ENCODE results near the gene CYP4F12.

DNA sequence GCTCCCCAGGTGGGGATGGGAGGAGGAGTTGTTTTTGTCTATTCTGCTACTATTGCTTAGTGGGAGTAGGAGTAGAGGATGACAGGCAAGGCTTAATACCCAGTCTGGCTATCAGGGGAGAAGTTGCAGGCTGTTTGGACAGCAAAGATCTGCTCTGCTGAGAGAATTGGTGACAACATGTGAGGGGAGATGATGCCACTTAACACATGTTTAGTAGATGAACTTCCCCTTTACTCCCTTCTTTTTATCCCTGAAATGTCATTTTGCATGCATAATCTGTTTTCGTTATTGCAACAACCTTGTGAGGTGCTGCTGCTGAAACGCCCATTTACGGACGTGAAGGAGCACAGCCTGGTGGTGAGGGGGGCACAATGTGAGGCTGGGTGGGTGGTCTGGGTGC is 3.0 kb upstream of the CYP4F12 start:
- TF ChIP-seq POLR2AphosphoS5 (IDR thresholded peaks at IDR 0.05; ENCODE audit: borderline replicate concordance, low read depth, low read length) (no peak), EZH2 (IDR thresholded peaks at IDR 0.05) (no peak)

Measured in SK-N-MC (cell line).